Measurements from ENCODE around the gene CTXN1.
"Not testable (repeated sequence)": the region's sequence is repeated elsewhere in the genome, so short reads cannot be mapped to it uniquely, and the experiment has no call there.

CTXN1 gene

DNA sequence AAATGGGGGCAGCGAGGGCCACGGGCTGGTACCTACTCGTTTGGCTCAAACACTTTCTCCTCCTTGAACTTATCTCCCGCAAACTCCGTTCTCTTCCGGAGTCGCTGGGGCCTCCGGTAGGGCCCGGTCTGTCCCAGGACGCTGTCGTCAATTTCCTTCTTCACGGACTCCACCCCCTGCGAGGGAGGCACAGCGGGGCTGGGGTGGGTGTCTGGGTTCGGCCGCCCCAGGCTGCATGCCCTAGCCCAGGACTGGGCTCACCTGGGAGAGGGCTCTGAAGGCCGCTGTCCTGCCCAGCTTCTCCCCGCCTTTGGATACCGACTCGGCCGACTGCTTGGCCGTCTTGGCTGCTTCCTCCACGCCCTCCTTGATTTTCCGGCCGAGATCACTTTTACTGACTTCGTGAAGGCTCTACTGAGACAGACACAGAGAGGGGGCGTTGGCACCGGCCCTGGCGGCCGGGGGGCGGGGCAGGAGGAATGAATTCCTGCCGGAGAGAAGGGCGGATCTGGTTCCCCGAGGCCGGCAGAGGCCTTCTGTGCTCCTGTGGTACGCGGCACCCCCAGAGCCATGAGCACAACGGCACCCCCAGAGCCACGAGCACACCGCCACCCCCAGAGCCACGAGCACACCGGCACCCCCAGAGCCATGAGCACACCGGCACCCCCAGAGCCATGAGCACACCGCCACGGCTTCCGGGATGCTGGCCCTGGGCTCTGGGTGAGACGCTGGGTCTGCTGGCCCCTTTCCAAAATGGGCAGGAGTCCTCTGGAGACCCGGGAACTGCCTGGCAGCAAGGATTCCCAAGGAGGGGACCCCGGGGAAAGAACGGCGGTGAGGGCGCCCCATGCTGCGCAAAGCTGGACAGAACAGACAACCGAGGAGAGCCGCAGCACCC is 8.1 kb upstream of the CTXN1 start:
- H3K36me3 Mint-ChIP-seq = peaks cover 14% of the 10 kb centered on the region
- DNase-seq (ENCODE audit: low spot score in 2 of 2) (no peak), ATAC-seq (ENCODE audit: low read depth) (no peak)
- no peak overlapping the region for H3K27ac Mint-ChIP-seq
- no peaks in the 10 kb centered on the region for H3K9me3 Mint-ChIP-seq
- peaks cover 4% of the 10 kb centered on the region for H3K4me1 Mint-ChIP-seq
- no peaks in the 10 kb centered on the region for H3K27me3 Mint-ChIP-seq
- H3K4me3 Mint-ChIP-seq = no peak overlapping the region

- Mint-ChIP-seq H3K4me1 (peaks cover 7% of the 10 kb centered on the region), H3K9me3 (no peaks in the 10 kb centered on the region), H3K36me3 (peaks cover 10% of the 10 kb centered on the region), H3K27me3 (no peaks in the 10 kb centered on the region), H3K4me3 (no peak overlapping the region), H3K27ac (no peak overlapping the region)
- no peak for ATAC-seq (ENCODE audit: low read depth)
- no peak for DNase-seq (ENCODE audit: low spot score in 2 of 2)
These were observed 7.5 kb upstream of the CTXN1 start for GRCh38 chr19:7933411-7933810.

DNA sequence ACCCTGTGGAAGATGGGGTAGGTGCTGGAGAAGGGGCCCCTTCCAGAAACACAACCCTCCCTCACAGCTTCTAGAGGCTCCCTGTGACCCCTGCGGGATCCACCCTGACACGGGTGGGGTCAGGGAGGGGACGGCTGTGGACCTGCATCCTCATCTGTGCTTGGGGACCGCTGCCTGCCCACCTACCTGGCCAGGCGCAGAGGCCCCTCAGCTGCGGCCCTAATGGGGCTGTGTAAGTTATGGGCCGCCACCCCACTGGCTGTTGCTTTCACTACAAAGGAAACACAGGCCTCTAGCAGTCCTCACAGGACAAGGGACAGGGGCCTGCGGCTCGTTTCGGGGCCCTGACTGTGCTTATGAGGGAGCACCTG is 7.0 kb upstream of the CTXN1 start:
- DNase-seq (ENCODE audit: low spot score in 2 of 2) = no peak
- H3K27ac Mint-ChIP-seq = no peak overlapping the region
- H3K36me3 Mint-ChIP-seq = peaks cover 10% of the 10 kb centered on the region

GRCh38 chr19:7932276-7932929 is 6.5 kb upstream of the CTXN1 start:
- Mint-ChIP-seq H3K9me3 (no peaks in the 10 kb centered on the region), H3K4me3 (no peak overlapping the region), H3K36me3 (peaks cover 12% of the 10 kb centered on the region), H3K27ac (no peak overlapping the region), H3K27me3 (no peaks in the 10 kb centered on the region), H3K4me1 (peaks cover 7% of the 10 kb centered on the region)
- DNase-seq (ENCODE audit: low spot score in 2 of 2) (peak in 1 of 2 donors; percentile 10), ATAC-seq (ENCODE audit: low read depth) (no peak)

More for the DNA sequence above, 7.0 kb upstream of the CTXN1 start:
- H3K4me1 Mint-ChIP-seq = peaks cover 7% of the 10 kb centered on the region
- no peaks in the 10 kb centered on the region for H3K27me3 Mint-ChIP-seq
- no peak for ATAC-seq (ENCODE audit: low read depth)
- H3K4me3 Mint-ChIP-seq = no peak overlapping the region
- no peaks in the 10 kb centered on the region for H3K9me3 Mint-ChIP-seq

DNA sequence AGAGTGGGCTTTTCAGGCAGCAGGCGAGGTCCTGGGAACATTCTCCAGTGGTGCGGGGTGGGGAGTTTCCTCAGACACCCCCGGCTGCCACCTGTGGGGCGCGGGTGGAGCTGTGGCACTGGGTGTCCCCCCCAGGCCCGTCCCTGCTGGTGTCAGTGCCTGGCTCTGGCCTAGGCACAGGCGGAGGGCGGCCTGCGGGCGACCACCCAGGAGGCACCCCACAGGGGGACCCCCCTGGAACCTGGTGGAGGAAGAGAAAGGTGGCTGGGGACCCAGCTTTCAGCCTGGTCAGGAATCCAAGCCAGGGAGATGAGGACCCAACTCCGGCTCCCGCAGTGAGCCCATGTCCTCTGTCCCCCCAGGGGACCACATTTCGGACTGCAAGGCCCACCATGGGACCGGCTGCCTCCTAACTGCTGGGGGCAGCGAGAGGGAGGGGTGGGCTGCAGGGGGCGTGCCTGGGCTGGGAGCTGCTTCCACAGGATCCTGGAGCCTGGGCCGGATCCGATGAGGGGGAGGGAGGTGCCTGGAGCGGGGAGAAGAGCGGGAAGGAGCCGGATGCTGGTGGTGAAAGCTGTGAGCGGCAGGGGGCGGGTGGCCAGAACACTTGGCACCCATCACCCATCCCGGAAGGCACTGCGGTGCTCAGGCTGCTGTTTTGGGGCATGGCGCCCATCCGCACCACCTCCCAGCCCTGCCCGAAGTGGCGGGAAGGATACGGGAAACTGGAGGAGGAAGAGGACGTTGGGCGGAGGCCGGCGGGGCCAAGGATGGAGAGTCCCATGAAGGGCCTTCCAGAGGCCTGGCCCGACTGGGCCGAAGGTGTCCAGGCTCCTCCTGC is 5.5 kb upstream of the CTXN1 start:
- ATAC-seq (ENCODE audit: low read depth) = no peak
- peaks cover 9% of the 10 kb centered on the region for H3K36me3 Mint-ChIP-seq
- peak in 1 of 2 donors; percentile 11 for DNase-seq (ENCODE audit: low spot score in 2 of 2)
- no peaks in the 10 kb centered on the region for H3K27me3 Mint-ChIP-seq
- peaks cover 7% of the 10 kb centered on the region for H3K4me1 Mint-ChIP-seq
- no peak overlapping the region for H3K27ac Mint-ChIP-seq
- H3K4me3 Mint-ChIP-seq = no peak overlapping the region
- no peaks in the 10 kb centered on the region for H3K9me3 Mint-ChIP-seq

GRCh38 chr19:7930765-7931164 is 4.8 kb upstream of the CTXN1 start:
- no peak overlapping the region for H3K27ac Mint-ChIP-seq
- no peaks in the 10 kb centered on the region for H3K9me3 Mint-ChIP-seq
- no peak overlapping the region for H3K4me3 Mint-ChIP-seq
- peaks cover 6% of the 10 kb centered on the region for H3K36me3 Mint-ChIP-seq
- ATAC-seq (ENCODE audit: low read depth) (no peak), DNase-seq (ENCODE audit: low spot score in 2 of 2) (no peak)
- H3K4me1 Mint-ChIP-seq = peaks cover 9% of the 10 kb centered on the region
- H3K27me3 Mint-ChIP-seq = no peaks in the 10 kb centered on the region

DNA sequence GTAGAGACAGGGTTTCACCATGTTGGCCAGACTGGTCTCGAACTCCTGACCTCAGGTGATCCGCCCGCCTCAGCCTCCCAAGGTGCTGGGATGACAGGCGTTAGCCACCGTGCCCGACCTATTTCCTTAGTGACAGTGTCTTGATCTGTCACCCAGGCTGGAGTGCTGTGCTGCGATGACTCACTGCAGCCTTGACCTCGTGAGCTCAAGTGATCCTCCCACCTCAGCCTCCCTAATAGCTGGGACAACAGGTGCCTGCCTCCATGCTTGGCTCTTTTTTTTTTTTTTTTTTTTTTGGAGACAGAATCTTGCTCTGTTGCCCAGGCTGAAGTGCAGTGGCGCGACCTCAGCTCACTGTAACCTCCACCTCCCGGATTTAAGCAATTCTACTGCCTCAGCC is 4.1 kb upstream of the CTXN1 start:
- H3K4me3 Mint-ChIP-seq; ATAC-seq (ENCODE audit: low read depth); H3K36me3 Mint-ChIP-seq; H3K27ac Mint-ChIP-seq; H3K9me3 Mint-ChIP-seq; H3K27me3 Mint-ChIP-seq; DNase-seq (ENCODE audit: low spot score in 2 of 2): not testable (repeated sequence)
- H3K4me1 Mint-ChIP-seq = peaks cover 12% of the 10 kb centered on the region

DNA sequence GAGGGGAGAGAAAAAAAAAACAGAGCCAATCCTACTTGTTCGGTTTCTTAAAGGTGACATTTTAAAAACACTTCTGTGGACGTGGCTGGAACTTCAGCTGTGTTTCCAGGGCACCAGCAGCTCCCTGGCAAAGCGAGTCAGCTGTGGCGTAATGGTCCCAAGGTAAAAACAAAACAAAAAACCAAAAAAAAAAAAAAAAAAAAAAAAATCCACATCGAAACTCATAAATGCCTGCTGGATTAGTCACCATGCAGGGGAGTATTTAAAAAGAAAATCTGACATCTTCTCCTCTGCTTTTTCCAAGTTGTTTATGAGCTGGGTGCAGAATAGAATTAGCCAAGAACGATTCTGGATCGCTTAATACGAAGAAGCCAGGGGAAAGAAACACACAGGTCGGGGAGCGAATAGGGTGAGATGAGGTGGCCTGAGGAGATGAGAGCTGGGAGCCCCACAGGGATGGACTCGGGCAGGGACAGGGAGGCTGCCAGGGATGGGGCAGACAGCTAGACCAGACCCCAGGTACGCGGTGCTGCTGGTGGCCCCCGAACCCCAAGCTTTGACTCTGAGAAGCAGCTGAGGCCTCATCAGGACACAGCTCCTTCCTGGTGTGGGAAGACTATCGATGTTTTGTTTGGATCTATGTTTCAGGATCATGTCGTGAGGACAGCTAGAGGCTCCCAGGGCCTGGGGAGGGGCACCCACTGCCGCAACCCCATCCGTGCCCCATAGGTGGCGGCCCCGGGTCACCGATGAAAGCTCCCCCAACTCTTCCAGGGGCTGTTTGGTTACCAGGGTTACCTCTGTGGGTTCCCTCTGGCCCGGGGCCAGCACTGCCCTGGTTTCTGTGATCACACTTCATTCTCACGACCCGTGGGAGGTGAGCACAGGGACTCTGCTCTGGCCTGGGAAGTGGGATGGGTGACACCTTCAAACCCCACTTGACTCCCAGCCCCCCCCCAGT is 3.1 kb upstream of the CTXN1 start:
- Mint-ChIP-seq H3K9me3 (no peaks in the 10 kb centered on the region), H3K4me1 (peaks cover 12% of the 10 kb centered on the region), H3K4me3 (no peak overlapping the region), H3K27ac (peak overlapping the region; percentile 50), H3K36me3 (peaks cover 3% of the 10 kb centered on the region), H3K27me3 (peaks cover 1% of the 10 kb centered on the region)
- DNase-seq (ENCODE audit: low spot score in 2 of 2) (peak in 1 of 2 donors; percentile 71), ATAC-seq (ENCODE audit: low read depth) (peak; percentile 65)

- peak overlapping the region; percentile 14 for H3K27ac Mint-ChIP-seq
- H3K27me3 Mint-ChIP-seq = peaks cover 1% of the 10 kb centered on the region
- no peaks in the 10 kb centered on the region for H3K9me3 Mint-ChIP-seq
- H3K4me3 Mint-ChIP-seq = no peak overlapping the region
- peaks cover 12% of the 10 kb centered on the region for H3K4me1 Mint-ChIP-seq
- peaks cover 3% of the 10 kb centered on the region for H3K36me3 Mint-ChIP-seq
- DNase-seq (ENCODE audit: low spot score in 2 of 2) (no peak), ATAC-seq (ENCODE audit: low read depth) (no peak)
These were observed 2.4 kb upstream of the CTXN1 start for GRCh38 chr19:7928334-7928706.

DNA sequence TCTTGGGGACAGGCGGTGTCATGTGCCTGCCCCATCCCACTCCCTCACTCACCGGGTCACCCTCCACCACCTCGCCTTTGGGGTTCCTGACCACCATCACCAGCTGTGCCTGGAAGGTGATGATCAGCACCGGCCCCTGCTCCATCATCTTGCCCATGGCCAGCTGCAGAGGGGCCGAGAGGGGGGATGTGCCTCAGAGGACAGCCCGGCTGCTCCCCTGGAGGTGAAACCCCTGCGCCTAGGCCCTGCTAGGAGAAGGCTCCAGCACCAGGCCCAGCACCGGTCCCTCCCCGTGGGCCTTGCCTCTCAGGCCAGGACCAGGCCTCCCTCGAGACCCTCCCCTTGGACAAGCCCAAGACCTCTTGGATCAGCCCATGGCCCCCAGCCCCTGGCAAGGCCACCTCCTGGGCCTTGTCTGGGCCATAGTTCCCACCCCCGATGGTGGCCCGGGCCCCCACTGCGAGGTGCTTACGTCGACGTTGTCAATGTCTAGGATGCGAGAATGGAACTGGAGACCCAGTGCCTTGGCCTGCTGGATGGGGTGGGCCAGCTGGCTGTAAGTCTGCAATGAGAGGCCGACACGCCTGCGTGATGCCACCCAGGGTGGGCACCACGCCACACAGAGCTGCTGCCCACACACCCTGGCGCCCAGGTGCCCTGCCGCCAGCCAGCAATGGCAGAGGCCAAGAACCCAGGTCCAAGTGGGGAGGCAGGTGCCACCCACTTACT is 1.8 kb upstream of the CTXN1 start:
- H3K4me3 Mint-ChIP-seq = no peak overlapping the region

GRCh38 chr19:7926727-7927604 is 1.0 kb upstream of the CTXN1 start:
- H3K4me1 Mint-ChIP-seq = peaks cover 14% of the 10 kb centered on the region
- no peaks in the 10 kb centered on the region for H3K9me3 Mint-ChIP-seq
- no peak overlapping the region for H3K27ac Mint-ChIP-seq
- peaks cover 10% of the 10 kb centered on the region for H3K36me3 Mint-ChIP-seq
- peaks cover 1% of the 10 kb centered on the region for H3K27me3 Mint-ChIP-seq
- peak overlapping the region; percentile 81 for H3K4me3 Mint-ChIP-seq
- ATAC-seq (ENCODE audit: low read depth) = no peak
- peak in 1 of 2 donors; percentile 13 for DNase-seq (ENCODE audit: low spot score in 2 of 2)

More for the DNA sequence above, 1.8 kb upstream of the CTXN1 start:
- H3K27me3 Mint-ChIP-seq = peaks cover 1% of the 10 kb centered on the region
- DNase-seq (ENCODE audit: low spot score in 2 of 2) (peak in 1 of 2 donors; percentile 20), ATAC-seq (ENCODE audit: low read depth) (no peak)
- H3K27ac Mint-ChIP-seq = peak overlapping the region; percentile 14
- peaks cover 14% of the 10 kb centered on the region for H3K4me1 Mint-ChIP-seq
- no peaks in the 10 kb centered on the region for H3K9me3 Mint-ChIP-seq
- peaks cover 6% of the 10 kb centered on the region for H3K36me3 Mint-ChIP-seq
